IMR-90 (cell line): ENCODE data around the gene GRK5. TPM values are rescaled to one million over a fixed set of nuclear protein-coding genes. Genes with fewer than 3 reads are reported as not detected.

Experiments used
- ATAC-seq: fragments of 200-7000 bp; cut with Tn5 transposase; 2 replicates; pipeline ENCODE4 v1.9.1; 2020; ENCODE audit warnings: low read depth, mild to moderate bottlenecking, moderate library complexity
- BruUV-seq: library from RNA; stranded (reverse); fragments of 400-500 nt; replicated peaks from 2 replicates; lab custom pipeline; 2021; lab: Mats Ljungman, UMichigan
- CTCF ChIA-PET: fragments of 300-600 bp; formaldehyde crosslinking; extraction: SDS; loops from one replicate; lab custom pipeline; 2021; ENCODE audit warnings: antibody characterized with exemption; lab: Yijun Ruan, JAX
- POLR2A ChIA-PET: fragments of 300-600 bp; sonication (Branson Sonifier 250); formaldehyde crosslinking; loops from one replicate; lab custom pipeline; 2022; ENCODE audit warnings: antibody characterized with exemption; ENCODE audit not compliant: unreplicated experiment; lab: Charles Lee
- DNase-seq: peaks from one replicate; pipeline ENCODE4 v3.0.0; 2013
- H2AFZ ChIP-seq: replicated peaks from 2 replicates; pipeline ENCODE3; 2013; ENCODE audit warnings: low read length, mild to moderate bottlenecking; ENCODE audit not compliant: poor library complexity
- H2AK5ac ChIP-seq: 2 replicates; pipeline ENCODE4 v1.6.1; 2013; ENCODE audit warnings: low read depth, low read length, inconsistent platforms
- H2AK9ac ChIP-seq: replicated peaks from 2 replicates; pipeline ENCODE3; 2013; ENCODE audit warnings: mild to moderate bottlenecking, low read depth, low read length, moderate library complexity; ENCODE audit not compliant: poor library complexity
- H2BK120ac ChIP-seq: 2 replicates; pipeline ENCODE4 v1.6.1; 2013; ENCODE audit warnings: low read depth, low read length, inconsistent platforms
- H2BK15ac ChIP-seq: 3 replicates; pipeline ENCODE4 v1.6.1; 2013; ENCODE audit warnings: low read depth, low read length, inconsistent platforms
- H2BK20ac ChIP-seq: 2 replicates; pipeline ENCODE4 v1.6.1; 2013; ENCODE audit warnings: low read depth, mild to moderate bottlenecking, inconsistent platforms, low read length, moderate library complexity
- H2BK5ac ChIP-seq: 2 replicates; pipeline ENCODE4 v1.6.1; 2013; ENCODE audit warnings: mild to moderate bottlenecking, low read depth, low read length, inconsistent platforms; ENCODE audit not compliant: poor library complexity, severe bottlenecking
- H3K14ac ChIP-seq: replicated peaks from 2 replicates; pipeline ENCODE4 v1.6.1; 2013; ENCODE audit warnings: low read depth, low read length, inconsistent platforms
- H3K18ac ChIP-seq: 2 replicates; pipeline ENCODE4 v1.6.1; 2013; ENCODE audit warnings: low read depth, low read length, control low read depth
- H3K23ac ChIP-seq: 2 replicates; pipeline ENCODE4 v1.6.1; 2013; ENCODE audit warnings: low read depth, low read length, inconsistent platforms
- H3K27ac ChIP-seq: 2 replicates; pipeline ENCODE4 v1.5.1; 2013; ENCODE audit warnings: mild to moderate bottlenecking, control low read depth, low read length; ENCODE audit not compliant: insufficient read depth
- H3K27me3 ChIP-seq: 2 replicates; pipeline ENCODE4 v1.6.1; 2013; ENCODE audit warnings: low read length; ENCODE audit not compliant: control insufficient read depth, insufficient read depth
- H3K36me3 ChIP-seq: 2 replicates; pipeline ENCODE4 v1.6.1; 2013; ENCODE audit warnings: low read length, mixed read lengths; ENCODE audit not compliant: control insufficient read depth, insufficient read depth
- H3K4ac ChIP-seq: 2 replicates; pipeline ENCODE4 v1.6.1; 2013; ENCODE audit warnings: low read depth, low read length, inconsistent platforms
- H3K4me1 ChIP-seq: 2 replicates; pipeline ENCODE4 v1.6.1; 2013; ENCODE audit warnings: low read length, mixed read lengths; ENCODE audit not compliant: control insufficient read depth, insufficient read depth
- H3K4me2 ChIP-seq: 2 replicates; pipeline ENCODE4 v1.6.1; 2013; ENCODE audit warnings: low read depth, mild to moderate bottlenecking, control low read depth, low read length, moderate library complexity
- H3K4me3 ChIP-seq: 2 replicates; pipeline ENCODE4 v1.5.1; 2013; ENCODE audit warnings: low read depth, mild to moderate bottlenecking, control low read depth, low read length, moderate library complexity; ENCODE audit not compliant: insufficient read depth
- H3K56ac ChIP-seq: 2 replicates; pipeline ENCODE4 v1.6.1; 2013; ENCODE audit warnings: low read length, inconsistent platforms; ENCODE audit not compliant: insufficient read depth; ENCODE audit errors: extremely low read depth
- H3K79me1 ChIP-seq, 2 experiments: 2 replicates each; pipeline ENCODE4 v1.6.1; 2013; ENCODE audit warnings: low read length in 2 of 2, inconsistent platforms in 1 of 2, low read depth in 1 of 2
- H3K9ac ChIP-seq: 2 replicates; pipeline ENCODE4 v1.6.1; 2013; ENCODE audit warnings: low read depth, low read length, control low read depth
- H3K9me1 ChIP-seq: 2 replicates; pipeline ENCODE4 v1.6.1; 2013; ENCODE audit warnings: low read length, inconsistent platforms; ENCODE audit not compliant: insufficient read depth
- H3K9me3 ChIP-seq: 2 replicates; pipeline ENCODE4 v1.6.1; 2013; ENCODE audit warnings: low read length; ENCODE audit not compliant: control insufficient read depth, insufficient read depth
- H4K20me1 ChIP-seq: 2 replicates; pipeline ENCODE4 v1.6.1; 2013; ENCODE audit warnings: low read length, inconsistent platforms; ENCODE audit not compliant: insufficient read depth
- H4K5ac ChIP-seq: 2 replicates; pipeline ENCODE4 v1.6.1; 2013; ENCODE audit warnings: mild to moderate bottlenecking, low read depth, low read length, control low read depth
- H4K8ac ChIP-seq, 2 experiments: 2 replicates each; pipeline ENCODE4 v1.6.1; 2013; ENCODE audit warnings: low read depth in 2 of 2, low read length in 2 of 2, control low read depth in 1 of 2, inconsistent platforms in 1 of 2
- H4K91ac ChIP-seq: 2 replicates; pipeline ENCODE4 v1.6.1; 2013; ENCODE audit warnings: low read depth, low read length, inconsistent platforms; ENCODE audit not compliant: insufficient read depth
- MAFK ChIP-seq: IDR thresholded peaks from 2 replicates; pipeline ENCODE4 v1.6.1; 2012; ENCODE audit warnings: low read depth, low read length, improper control_type of control experiment
- MXI1 ChIP-seq: IDR thresholded peaks from 2 replicates; pipeline ENCODE4 v1.6.1; 2012; ENCODE audit warnings: low read depth, mild to moderate bottlenecking, low read length, moderate library complexity, borderline replicate concordance
- POLR2A ChIP-seq: IDR thresholded peaks from 2 replicates; pipeline ENCODE4 v1.6.1; 2012; ENCODE audit warnings: mild to moderate bottlenecking, low read depth, low read length
- WGBS, 2 experiments: methylation state at CpG; one replicate each; pipeline versions ENCODE4 v1.1.5 to v1.1.7; 2013; ENCODE audit warnings: missing lambda C conversion rate in 2 of 2; ENCODE audit not compliant: insufficient read length in 1 of 2; ENCODE audit errors: extremely low coverage in 2 of 2; 5-methylcytosine and 5-hydroxymethylcytosine counted together
- dilution Hi-C: fragments of 300-500 bp; cut with HindIII; formaldehyde crosslinking; loops from one replicate; pipeline ENCODE4 v1.14.3; 2018; ENCODE audit warnings: low sequenced_read_pairs; ENCODE audit not compliant: unreplicated experiment
- in situ Hi-C: fragments of 300-500 bp; cut with MboI; formaldehyde crosslinking; loops from 3 replicates; pipeline ENCODE4 v1.14.3; 2019; ENCODE audit warnings: low sequenced_read_pairs, inconsistent platforms, mixed read lengths
- intact Hi-C: fragments of 100-400 bp; cut with micrococcal nuclease; formaldehyde crosslinking; loops from 2 replicates; pipeline ENCODE4 v1.10.0; 2022
- polyA plus RNA-seq, 3 experiments: library from polyadenylated mRNA; depleted of rRNA; stranded (reverse); fragments of >200 nt; gene quantifications; 2 replicates each; pipeline ENCODE4 v1.2.3, GENCODE V29; 2012; ENCODE audit warnings: low replicate concordance in 1 of 3
- total RNA-seq: library from RNA; depleted of rRNA; stranded (reverse); fragments of >200 nt; gene quantifications from 2 replicates; pipeline ENCODE4 v1.2.3, GENCODE V29; 2012

Gene GRK5
- total and polyA plus RNA-seq, 2 of the 4 experiments (the other 2 are of a cell fraction), result 12.9 to 16.3 TPM

DNA sequence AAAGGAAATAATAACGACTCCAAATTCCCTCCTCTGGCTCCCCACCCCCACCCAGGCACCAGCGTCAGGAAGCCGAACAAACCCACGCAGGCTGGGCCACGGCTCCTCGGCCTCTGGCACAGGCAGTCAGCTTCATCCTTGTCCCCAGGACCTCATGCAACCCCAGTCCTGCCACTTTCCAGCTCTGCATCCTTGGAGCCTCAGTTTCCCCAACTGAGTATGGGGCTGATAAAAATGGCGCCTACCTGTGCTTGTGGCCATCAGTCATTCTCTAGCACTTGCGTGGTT lies 198.1 kb downstream of the GRK5 start:
- Histone ChIP-seq H3K27ac (no peak overlapping the region), H3K23ac (no peak overlapping the region), H2BK15ac (no peak overlapping the region), H4K91ac (no peak overlapping the region), H2AK5ac (peak overlapping the region; percentile 64), H3K36me3 (peaks cover 25% of the 10 kb centered on the region), H4K20me1 (peaks cover 10% of the 10 kb centered on the region), H2BK120ac (0 out of 2 replicates have a peak overlapping the region, but pooled peaks have one; percentile 26), H3K4me3 (no peak overlapping the region), H2AFZ (no peak overlapping the region), H3K4ac (no peak overlapping the region), H2AK9ac (no peak overlapping the region), H4K5ac (no peak overlapping the region), H3K9me1 (peaks cover 15% of the 10 kb centered on the region), H3K4me2 (no peak overlapping the region), H3K9me3 (no peaks in the 10 kb centered on the region), H3K14ac (no peak overlapping the region), H3K27me3 (no peaks in the 10 kb centered on the region), H3K9ac (no peak overlapping the region), H3K18ac (no peak overlapping the region), H2BK5ac (no peak overlapping the region), H3K4me1 (peaks cover 29% of the 10 kb centered on the region), H3K56ac (no peak overlapping the region), H2BK20ac (no peak overlapping the region), H3K79me1 (peaks cover 23 to 77% of the 10 kb centered on the region in 2 experiments), H4K8ac (no peak overlapping the region)
- intact Hi-C loops (no loop called here), dilution Hi-C loops (no loop called here), in situ Hi-C loops (no loop called here)
- no peak for ATAC-seq
- POLR2A ChIA-PET, result no interaction called here
- no TSS peak for BruUV-seq
- CTCF ChIA-PET, result no interaction called here
- no peak for DNase-seq
- 95% methylated on average over 7 of the region's 8 CpGs; no CpG with 5 or more reads in 1 of the 2 experiments for WGBS, 2 experiments
- no peak for TF ChIP-seq MAFK
- no peak for TF ChIP-seq MXI1
- no peak for TF ChIP-seq POLR2A
